HCT116 (cell line): ENCODE results near the gene SLC25A1.

ENCODE experiments used
- CTCF ChIP-seq, 3 experiments: fragments of 200-600 bp in 1 of 3; sonication (generic) in 1 of 3; IDR thresholded peaks in 2 of 3; conservative IDR thresholded peaks in 1 of 3; 2 replicates each; pipeline ENCODE4 v1.5.1; 2012 to 2017; ENCODE audit warnings: low read depth in 2 of 3, low read length in 2 of 3, antibody characterized with exemption in 1 of 3, borderline replicate concordance in 1 of 3, control low read depth in 1 of 3, mild to moderate bottlenecking in 1 of 3, mixed read lengths in 1 of 3, mixed run types in 1 of 3, moderate library complexity in 1 of 3; ENCODE audit not compliant: insufficient read depth in 1 of 3
- EGR1 ChIP-seq: IDR thresholded peaks from 2 replicates; pipeline ENCODE4 v1.6.1; 2012; ENCODE audit warnings: low read depth
- EZH2 ChIP-seq: fragments of 200-600 bp; sonication (generic); IDR thresholded peaks from 2 replicates; pipeline ENCODE4 v1.6.1; 2017; ENCODE audit warnings: antibody characterized with exemption, mixed run types

- TF ChIP-seq EGR1 (no peak), CTCF (IDR thresholded peaks at IDR 0.05 in 2 of 3, conservative IDR thresholded peaks at IDR 0.05 in 1 of 3; ENCODE audit: borderline replicate concordance in 1 of 3, insufficient read depth in 1 of 3, low read depth in 2 of 3, low read length in 2 of 3) (no peak), EZH2 (no peak)
Measured at GRCh38 chr22:19223110-19223509, 44.6 kb upstream of the SLC25A1 start.
